Stimulated activated naive CD8-positive, alpha-beta T cell treated with anti-CD3 and anti-CD28 coated beads, Interleukin-15, Interleukin-2, amounts not matched to agents 100 U/mL and 50 U/mL, for 24 hours (primary cell): ENCODE results near the gene SYT12.
"Not testable (repeated sequence)": the region's sequence is repeated elsewhere in the genome, so short reads cannot be mapped to it uniquely, and the experiment has no call there.

Experiments used
- ATAC-seq: fragments of 150-1000 bp; cut with Tn5 transposase; one replicate; pipeline ENCODE4 v1.10.0; 2021
- DNase-seq: peaks from one replicate; pipeline ENCODE4 v3.0.0; 2021

The SYT12 gene

DNA sequence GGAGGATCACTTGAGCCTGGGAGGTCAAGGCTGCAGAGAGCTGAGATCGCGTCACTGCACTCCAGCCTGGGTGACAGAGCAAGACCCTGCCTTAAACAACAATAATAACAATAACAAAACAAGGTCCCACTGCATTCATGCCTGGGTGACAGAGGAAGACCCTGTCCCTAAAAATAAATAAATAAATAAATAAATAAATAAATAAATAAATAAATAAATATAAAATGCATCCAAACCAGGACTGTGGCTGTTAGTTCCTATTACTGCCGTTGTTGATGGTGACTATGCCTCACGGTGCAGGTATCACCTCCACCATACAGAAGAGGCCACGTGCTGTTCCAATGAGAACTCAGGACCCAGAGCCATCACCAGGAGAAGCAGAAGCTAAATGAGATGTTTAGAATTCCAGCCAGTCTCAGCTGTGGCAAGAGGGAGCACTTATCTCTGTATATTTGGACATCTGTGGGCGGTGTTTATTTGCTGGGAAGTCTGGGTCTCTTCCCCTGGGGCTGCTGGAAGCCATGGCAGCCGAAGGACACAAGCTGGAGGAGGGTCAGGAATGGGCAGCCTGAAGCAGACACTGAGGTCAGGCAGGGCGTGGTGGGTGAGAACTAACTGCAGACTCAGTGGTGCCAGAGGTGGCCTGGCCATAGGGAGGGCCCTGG, 26.2 kb upstream of the SYT12 start:
- no peak for ATAC-seq

GRCh38 chr11:66999555-66999954, 23.4 kb upstream of the SYT12 start:
- DNase-seq (no peak), ATAC-seq (no peak)

More for the DNA sequence above, 26.2 kb upstream of the SYT12 start:
- DNase-seq = no peak

DNA sequence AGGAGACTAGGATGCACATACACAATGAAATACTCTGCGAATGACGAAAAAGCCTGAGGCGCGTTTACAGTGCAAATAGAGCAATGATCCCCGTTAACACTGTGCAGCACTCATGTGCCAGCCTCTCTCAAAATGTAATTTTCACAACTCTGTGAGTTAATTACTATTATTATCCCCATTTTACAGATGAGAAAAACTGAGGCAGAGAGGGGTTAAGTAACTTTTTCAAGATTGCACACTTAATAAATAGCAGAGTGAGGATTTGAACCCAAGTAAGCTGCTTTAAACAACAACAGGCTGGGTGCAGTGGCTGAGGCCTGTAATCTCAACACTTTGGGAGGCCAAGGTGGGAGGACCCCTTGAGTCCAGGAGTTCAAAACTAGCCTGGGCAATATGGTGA, 21.6 kb upstream of the SYT12 start:
- ATAC-seq (no peak), DNase-seq (no peak)

- DNase-seq = no peak
Measured at GRCh38 chr11:67002297-67002913, 20.5 kb upstream of the SYT12 start.

DNA sequence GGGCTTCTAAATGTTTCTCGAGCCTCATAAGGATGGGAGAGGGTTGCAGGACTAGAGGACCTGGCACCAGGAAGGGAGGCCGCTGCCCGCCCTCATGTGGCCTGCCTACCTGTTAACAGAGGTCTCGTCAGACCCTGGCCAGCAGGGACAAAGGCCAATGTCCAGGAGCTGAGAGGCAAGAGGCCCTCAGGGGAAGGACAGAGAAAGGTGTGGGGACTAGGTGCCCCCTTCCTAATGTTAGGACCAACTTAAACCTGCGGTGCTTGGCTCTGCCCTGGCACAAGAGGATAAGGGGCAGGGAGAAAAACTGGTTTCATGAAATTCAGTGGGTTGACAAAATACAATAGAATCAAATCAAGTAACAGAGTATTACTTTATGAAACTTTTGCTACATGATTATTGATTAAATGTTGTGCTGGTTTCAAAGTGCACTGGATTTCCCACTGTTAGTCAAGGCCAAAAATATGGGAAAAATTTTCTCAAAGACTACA, 20.0 kb upstream of the SYT12 start:
- no peak for ATAC-seq

More at GRCh38 chr11:67002297-67002913, 20.5 kb upstream of the SYT12 start:
- ATAC-seq = no peak

DNA sequence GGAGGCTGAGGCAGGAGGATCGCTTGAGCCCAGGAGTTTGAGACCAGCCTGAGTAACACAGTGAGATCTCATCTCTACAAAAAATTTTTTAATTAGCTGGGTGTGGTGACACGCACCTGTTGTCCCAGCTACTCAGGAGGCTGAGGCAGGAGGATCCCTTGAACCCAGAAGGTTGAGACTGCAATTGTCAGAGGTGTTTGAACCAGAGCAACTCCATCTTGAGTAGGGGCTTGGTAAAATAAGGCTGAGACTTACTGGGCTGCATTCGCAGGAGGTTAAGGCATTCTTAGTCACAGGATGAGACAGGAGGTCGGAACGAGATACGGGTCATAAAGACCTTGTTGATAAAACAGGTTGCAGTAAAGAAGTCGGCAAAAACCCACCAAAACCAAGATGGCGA, 17.7 kb upstream of the SYT12 start:
- DNase-seq, ATAC-seq: not testable (repeated sequence)

More for the DNA sequence above, 20.0 kb upstream of the SYT12 start:
- DNase-seq = no peak

DNA sequence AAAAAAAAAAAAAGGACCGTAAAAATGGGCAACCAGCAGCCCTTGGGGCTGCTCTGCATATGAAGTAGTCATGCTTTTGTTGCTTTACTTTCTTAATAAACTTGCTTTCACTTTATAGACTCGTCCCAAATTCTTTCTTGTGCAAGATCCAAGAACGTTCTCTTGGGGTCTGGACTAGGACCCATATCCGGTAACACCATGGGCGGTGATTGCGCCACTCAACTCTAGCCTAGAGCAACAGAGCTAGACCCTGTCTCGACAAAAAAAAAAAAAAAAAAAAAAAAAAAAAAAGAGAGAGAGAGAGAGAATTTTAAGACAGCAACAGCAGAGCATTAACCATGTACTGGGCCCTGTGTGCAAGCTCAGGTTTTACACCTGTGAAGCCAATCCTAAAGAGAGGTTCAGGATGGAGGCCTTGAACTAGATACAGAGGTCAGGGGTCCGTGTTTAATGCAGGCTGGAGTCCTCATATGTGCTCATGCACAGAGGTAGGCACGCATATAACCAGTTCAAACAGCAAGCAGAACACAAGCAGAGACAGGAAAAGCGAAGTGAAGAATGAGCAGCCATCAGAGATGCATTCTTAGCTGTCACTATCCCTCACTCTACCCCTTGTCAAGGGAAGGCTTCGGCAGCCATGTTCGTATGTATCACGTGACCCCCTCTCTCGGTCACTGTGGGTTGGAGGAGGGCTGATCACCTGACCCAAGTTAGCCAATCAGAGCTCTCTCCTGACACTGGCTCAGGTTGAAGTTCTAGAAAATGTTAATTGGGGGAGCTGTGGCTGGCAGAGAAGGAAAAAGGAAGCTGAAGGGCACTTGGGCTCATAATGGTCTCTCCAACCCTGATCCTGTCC, 16.7 kb upstream of the SYT12 start:
- DNase-seq (peak; percentile 31), ATAC-seq (peak; percentile 32)

GRCh38 chr11:67007126-67007525, 15.8 kb upstream of the SYT12 start:
- DNase-seq (no peak), ATAC-seq (no peak)

DNA sequence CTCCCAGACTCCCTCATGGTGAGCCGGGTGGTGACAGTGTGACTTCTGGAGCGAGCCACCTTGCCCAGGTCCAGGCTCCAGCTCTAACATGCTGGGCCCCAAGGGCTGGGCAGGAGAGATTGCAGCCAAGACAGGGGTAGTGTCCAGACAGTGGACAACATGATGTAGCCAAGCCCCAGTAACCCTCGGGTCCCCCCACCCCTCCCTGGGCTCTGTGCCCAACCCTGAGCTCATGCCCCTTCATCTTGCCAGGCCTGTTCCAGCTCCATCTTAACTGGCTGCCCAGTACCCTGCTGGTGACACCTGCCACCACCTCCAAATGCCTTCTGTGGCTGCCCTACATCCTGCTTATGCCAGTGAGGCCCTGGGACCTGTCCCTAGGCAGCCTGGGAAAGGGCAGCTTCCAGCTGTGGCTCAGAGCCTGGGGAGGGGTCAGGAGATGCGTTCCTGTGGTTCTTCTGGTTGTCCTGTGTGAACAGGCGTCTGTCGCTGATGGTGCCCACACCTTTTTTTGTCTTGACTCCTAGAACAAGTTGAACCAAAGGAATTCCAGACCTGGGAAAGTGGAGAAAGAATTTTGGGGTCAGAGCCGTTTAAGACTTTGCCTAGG, 12.5 kb upstream of the SYT12 start:
- DNase-seq (no peak), ATAC-seq (no peak)

GRCh38 chr11:67013511-67014045, 9.4 kb upstream of the SYT12 start:
- DNase-seq = no peak
- no peak for ATAC-seq

- DNase-seq (no peak), ATAC-seq (no peak)
Measured at GRCh38 chr11:67014343-67014742, 8.6 kb upstream of the SYT12 start.

DNA sequence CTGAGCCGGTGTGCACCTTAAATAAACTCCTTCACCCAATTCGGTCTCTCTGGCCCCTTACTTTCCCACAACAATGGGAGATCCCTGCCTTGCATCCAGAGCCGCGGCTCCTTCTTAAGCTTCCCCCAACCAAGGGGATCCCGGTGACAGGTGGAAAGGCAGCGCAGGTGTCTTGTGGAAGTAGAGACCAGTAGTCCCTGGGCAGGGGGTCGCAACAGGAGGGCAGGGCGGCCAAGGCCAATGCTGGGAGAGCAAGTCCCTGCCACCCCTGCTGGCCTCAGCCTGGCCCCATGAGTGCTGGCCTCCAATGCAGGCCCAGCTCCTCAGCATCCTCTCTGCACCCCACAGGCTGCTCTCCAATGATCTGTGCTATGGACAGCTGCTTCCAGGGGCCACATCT, 7.9 kb upstream of the SYT12 start:
- DNase-seq (no peak), ATAC-seq (no peak)

DNA sequence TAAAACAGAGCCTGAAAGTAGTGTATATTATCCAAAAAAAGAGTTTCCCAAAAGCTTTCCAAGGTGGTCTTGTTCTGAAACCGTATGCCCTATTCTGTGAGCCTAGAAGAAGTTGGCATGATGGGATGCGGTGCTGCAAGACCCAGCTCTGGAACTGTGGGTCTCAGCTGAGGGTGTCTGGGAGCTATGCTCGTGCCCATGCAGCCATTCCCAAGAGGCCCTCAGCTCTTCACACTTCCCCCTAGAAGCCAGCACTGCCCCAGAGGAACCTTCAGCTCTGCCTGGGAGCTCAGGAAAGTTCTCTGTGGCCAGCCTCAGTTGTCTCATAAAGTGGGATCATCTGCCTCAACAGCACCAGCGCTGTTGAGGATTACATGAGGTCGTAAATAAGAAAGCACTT, 6.4 kb upstream of the SYT12 start:
- DNase-seq (no peak), ATAC-seq (no peak)

DNA sequence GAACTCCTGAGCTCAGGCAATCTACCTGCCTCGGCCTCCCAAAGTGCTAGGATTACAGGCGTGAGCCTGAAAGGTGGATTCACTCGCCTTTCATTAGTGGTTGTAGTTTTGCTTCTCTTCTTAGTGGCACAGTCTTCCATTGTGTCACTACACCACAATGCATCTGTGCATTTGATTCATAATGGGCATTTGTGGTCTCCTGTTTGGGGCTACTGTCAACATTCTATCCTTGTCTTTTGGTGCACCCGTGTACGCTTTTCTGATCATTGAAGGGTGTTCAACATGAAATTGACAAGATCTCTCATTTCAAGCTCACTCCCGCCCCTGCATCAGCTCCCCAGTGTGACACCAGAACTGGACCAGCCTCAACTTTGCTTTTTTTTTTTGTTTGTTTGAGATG, 2.0 kb upstream of the SYT12 start:
- DNase-seq (no peak), ATAC-seq (peak; percentile 44)

GRCh38 chr11:67022341-67022933, 497 bp upstream of the SYT12 start:
- no peak for ATAC-seq
- DNase-seq = no peak

GRCh38 chr11:67023957-67024353, 1.0 kb downstream of the SYT12 start:
- DNase-seq (no peak), ATAC-seq (no peak)

- peak; percentile 63 for DNase-seq
- peak; percentile 53 for ATAC-seq
Measured at GRCh38 chr11:67024410-67024809, 1.5 kb downstream of the SYT12 start.

- no peak for DNase-seq
- ATAC-seq = no peak
Measured at GRCh38 chr11:67024966-67025365, 2.0 kb downstream of the SYT12 start.

DNA sequence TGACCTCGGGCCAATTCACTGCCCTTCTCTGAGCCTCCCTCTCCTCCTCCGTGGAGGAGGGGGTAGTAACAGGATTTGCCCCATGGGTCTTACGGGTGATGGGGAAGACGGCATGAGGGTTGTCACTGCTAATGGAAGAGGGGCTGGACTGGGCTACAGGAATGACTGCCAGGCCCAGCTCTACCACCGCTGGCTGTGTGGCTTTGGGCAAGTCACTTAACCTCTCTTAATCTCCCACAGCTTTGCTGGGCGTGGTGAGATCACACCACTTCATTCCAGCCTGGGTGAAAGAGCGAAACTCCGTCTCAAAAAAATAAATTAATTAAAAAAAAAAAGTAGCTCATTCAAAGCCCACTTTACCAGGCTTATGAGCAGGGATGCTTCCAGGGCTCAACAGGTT, 2.8 kb downstream of the SYT12 start:
- ATAC-seq (no peak), DNase-seq (no peak)

DNA sequence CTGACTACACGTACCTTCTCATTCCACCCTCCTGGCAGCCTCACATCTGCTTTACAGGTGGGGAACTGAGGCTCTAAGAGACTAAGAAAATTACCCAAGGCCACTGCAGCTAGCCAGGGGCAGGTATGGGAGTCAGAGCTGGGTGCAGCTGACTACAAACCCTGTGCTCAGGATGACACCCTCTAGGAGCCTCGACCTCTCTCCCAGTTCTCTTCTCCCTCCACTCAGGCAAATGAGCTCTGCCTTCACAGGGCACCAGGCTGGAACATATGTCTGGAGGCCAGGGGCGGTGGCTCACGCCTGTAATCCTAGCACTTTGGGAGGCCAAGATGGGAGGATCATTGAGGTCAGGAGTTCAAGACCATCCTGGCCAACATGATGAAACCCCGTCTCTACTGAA, 4.0 kb downstream of the SYT12 start:
- ATAC-seq = no peak
- DNase-seq = no peak

- DNase-seq (no peak), ATAC-seq (no peak)
Measured at GRCh38 chr11:67027483-67027930, 4.6 kb downstream of the SYT12 start.
